GM21423 (cell line): ENCODE measurements around the gene HSPA1A.
"Not testable (repeated sequence)": the region's sequence is repeated elsewhere in the genome, so short reads cannot be mapped to it uniquely, and the experiment has no call there.

ENCODE experiments used
- ATAC-seq: cut with Tn5 transposase; IDR thresholded peaks from one replicate; pipeline ENCODE4 v1.9.1; 2021; ENCODE audit warnings: mild to moderate bottlenecking, moderate library complexity; ENCODE audit not compliant: unreplicated experiment

The HSPA1A gene

DNA sequence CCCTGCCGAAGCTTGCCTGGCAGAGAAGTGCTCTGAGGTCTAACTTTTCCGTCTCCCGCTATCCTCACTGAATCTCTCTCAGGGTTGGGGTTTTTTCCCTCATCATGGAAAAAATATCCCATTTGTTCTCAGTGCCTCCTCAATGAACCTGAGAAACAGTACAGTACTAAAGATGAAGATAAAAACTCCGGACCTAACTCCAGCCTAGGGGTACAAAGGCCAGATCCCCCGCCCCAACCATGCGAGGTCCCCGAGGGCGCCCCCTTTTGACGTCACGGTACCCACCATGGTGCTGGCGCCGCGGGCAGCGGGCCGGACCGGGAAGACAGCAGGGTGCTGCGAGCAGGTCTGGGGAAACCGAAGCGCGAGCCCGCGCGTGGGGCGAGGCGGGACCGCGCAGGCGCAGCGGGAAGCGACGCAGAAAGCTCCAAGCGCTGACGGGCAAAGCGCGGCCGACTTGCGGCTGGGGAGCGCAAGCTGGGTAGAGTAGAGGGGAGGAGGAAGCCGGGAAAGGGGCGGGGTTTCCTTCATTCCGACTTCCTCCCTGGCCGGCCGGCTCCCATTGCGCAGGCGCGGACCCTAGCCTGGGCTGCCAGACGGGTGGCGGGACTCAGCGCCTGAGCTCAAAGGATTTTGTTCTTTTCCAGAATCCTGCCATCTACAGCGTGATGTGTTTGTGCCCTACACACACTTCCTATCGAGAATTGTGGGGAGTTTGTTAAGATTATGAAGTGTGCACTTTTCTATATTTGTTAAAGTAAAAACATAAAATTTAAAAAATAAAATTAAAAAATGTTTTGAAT, 8.7 kb upstream of the HSPA1A start, which contains the start of gene LSM2:
Gene LSM2 (minus strand): TSS at position 497 of the 803 bp plus-strand sequence. CDS start 209 bp downstream, at position 288.
- peak; percentile 89 for ATAC-seq

DNA sequence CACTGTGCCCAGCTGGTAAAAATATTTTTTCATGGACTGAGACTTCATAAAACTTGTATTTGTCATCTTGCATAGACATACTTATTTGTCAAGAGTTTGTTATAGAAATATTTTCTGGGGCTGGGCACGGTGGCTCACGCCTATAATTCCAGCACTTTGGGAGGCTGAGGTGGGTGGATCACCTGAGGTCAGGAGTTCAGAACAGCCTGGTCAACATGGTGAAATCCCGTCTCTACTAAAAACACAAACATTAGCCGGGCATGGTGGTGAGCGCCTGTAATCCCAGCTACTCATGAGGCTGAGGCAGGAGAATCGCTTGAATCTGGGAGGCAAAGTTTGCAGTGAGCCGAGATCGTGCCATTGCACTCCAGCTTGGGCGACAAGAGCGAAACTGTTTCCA, 6.7 kb upstream of the HSPA1A start:
- not testable (repeated sequence) for ATAC-seq

DNA sequence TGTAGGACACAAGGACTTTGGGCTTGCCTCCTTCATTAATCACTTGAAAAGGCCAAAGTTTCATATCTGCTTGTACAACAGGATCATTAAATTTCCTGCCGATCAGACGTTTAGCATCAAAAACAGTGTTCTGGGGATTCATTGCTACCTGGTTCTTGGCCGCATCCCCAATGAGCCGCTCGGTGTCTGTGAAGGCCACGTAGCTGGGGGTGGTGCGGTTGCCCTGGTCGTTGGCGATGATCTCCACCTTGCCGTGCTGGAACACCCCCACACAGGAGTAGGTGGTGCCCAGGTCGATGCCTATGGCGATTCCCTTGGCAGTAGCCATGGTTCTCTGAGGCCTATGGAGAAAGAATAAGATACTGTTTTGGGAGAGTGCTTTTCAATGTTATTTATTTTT, 3.7 kb upstream of the HSPA1A start:
- ATAC-seq, result no peak

DNA sequence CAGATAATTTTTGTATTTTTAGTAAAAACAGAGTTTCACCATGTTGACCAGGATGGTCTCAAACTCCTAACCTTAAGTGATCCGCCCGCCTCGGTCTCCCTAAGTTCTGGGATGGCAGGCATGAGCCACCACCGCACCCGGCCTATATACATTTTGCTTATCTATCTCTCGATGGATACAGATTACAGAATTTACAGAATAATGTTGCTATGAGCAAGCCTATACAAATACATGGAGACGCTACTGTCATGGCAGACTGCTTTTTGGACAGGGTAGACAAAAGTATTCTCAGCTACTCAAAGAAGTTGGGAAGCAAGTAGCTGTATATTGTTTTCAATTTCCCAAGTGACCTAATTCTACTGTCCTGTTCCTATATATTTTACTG, 1.9 kb upstream of the HSPA1A start:
- ATAC-seq, result no peak

DNA sequence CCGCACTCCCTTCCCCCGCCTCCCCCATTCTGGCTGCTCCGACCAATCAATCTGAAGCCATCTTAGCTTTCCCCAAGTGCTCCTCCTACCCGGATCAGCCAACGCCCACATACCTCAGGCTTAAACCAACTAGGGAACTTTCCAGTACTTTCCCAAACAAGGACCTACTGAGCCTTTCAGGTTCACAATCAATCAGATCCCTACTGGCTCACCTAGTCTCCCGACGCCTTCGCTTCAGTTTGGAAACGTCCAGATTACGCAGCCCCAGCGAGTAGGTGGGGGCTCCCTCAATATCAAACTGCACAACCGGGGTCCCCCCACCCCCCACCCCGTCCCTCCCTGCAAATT, 692 bp upstream of the HSPA1A start:
- ATAC-seq, result peak; percentile 37

DNA sequence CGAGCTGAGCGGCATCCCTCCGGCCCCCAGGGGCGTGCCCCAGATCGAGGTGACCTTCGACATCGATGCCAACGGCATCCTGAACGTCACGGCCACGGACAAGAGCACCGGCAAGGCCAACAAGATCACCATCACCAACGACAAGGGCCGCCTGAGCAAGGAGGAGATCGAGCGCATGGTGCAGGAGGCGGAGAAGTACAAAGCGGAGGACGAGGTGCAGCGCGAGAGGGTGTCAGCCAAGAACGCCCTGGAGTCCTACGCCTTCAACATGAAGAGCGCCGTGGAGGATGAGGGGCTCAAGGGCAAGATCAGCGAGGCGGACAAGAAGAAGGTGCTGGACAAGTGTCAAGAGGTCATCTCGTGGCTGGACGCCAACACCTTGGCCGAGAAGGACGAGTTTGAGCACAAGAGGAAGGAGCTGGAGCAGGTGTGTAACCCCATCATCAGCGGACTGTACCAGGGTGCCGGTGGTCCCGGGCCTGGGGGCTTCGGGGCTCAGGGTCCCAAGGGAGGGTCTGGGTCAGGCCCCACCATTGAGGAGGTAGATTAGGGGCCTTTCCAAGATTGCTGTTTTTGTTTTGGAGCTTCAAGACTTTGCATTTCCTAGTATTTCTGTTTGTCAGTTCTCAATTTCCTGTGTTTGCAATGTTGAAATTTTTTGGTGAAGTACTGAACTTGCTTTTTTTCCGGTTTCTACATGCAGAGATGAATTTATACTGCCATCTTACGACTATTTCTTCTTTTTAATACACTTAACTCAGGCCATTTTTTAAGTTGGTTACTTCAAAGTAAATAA, 2.0 kb downstream of the HSPA1A start:
- not testable (repeated sequence) for ATAC-seq

DNA sequence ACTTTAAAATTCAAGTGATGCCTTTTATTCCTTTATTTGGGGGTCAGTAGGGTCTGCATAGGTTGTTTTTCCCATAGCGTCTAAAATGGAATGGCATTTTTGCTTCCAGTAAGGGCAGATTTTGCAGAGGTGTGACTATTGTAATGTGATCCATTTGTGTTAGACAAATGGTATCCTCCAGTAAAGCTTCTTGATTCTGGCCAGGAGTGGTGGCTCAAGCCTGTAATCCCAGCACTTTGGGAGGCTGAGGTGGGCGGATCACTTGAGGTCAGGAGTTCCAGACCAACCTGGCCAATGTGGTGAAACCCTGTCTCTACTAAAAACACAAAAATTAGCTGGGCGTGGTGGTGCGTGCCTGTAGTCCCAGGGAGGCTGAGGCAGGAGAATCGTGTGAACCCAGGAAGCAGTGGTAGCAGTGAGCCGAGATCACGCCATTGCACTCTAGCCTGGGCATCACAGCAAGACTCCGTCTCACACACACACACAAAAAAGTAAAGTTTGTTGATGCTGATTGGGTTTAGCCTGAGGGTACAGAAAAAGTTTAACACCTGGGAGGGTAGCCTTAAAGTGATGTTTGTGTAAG, 2.7 kb downstream of the HSPA1A start:
- ATAC-seq, result not testable (repeated sequence)

DNA sequence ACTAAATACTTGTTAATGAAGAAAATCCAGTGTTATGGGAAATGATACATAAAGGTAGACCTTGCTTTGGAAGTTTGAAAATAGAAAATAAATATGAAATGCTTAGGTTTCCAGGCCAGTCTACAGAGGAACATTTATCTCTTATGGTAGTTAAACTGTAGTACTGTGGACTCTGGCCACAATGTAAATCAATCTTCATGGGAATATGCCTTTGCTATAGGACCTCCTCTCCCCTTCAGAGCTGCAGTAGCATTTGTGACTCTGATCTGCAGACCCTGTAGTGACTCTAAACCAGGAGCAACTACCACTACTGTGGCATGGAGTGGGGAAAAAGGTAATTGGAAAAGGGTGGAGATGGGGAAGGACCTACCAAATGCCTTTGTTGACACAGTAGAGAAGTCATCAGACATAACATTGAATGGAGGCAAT, 4.5 kb downstream of the HSPA1A start:
- ATAC-seq, result no peak

DNA sequence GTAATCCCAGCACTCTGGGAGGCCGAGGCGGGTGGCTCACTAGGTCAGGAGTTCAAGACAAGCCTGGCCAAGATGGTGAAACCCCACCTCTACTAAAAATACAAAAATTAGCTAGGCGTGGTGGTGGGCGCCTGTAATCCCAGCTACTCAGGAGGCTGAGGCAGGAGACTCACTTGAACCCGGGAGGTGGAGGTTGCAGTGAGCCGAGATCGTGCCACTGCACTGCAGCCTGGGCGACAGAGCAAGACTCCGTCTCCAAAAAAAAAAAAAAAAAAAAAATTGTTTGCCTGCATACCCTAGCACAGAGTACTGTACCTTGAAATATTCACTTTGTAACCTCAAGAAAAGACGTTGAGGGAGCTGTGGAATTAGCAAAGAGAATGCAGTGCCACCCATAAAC, 5.1 kb downstream of the HSPA1A start:
- not testable (repeated sequence) for ATAC-seq

DNA sequence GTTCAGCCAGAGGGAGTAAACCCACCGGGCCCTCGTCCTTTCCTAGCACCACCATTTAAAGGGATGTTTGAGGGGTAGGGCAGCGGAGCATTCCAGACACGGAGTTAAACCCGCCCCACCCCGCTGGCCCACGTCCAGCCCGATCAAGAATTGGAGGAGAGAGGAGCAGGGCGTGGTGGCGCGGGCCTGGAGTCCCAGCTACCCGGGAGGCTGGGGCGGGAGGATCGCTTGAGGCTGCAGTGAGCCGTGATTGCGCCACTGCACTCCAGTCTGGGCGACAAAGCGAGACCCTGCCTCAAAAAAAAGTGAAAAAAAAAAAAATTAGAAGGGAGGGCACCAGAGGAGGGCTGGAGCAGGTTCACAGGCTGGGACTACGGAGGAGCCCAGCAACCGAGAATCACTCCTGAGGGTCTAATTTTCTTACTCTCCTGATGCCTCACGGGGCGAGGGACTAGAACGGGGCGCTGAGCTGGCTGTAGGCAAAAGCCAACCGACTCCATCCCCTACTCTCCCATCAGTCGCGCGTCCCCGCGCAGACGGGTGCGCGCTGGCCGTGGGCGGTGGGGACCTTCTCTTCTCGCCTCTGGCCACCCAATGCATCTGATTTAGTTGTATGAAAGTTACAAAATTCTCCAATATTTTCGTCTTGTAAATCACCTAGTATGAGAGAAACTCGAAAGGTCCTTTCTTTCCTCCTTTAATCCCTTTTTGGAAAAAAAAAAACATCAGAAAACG, 6.1 kb downstream of the HSPA1A start:
- peak; percentile 34 for ATAC-seq

DNA sequence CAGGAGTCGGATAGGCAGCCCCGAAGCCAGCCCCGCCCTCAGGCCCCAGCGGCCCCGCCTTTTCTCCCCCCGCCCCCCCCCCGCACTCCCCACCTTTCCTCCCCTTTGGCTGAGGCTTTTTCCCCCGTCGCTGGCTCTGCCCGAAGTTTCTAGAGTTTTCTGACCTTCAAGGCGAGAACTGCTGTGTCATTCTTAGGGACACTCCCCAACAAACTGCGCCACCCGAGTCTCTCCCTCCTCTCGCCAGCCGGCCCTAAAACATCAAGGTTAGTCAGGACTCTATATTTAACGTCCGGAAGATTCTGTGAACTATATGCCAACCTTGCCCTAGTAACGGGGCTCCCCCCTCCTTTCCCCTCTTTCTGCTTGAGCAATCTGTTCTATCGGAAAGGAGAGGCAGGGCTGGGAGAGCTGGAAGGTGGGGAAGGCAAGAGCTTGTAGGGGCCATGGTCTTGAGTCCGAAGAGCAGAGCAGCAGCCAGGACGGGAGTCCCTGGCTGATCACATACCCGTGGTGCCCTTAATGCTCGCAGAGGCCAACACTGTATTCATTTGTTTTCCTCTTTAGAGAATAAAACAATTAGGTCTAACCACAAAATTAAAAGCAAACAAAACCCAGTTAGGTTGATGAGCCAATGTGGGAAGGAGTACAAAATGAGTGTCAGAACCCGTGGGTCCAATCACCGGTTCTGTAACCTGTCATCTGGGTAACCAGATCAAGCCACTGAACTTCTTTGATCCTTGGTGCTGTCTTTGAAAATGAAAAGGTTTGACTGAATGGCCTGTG, 6.9 kb downstream of the HSPA1A start:
- ATAC-seq, result peak; percentile 47

DNA sequence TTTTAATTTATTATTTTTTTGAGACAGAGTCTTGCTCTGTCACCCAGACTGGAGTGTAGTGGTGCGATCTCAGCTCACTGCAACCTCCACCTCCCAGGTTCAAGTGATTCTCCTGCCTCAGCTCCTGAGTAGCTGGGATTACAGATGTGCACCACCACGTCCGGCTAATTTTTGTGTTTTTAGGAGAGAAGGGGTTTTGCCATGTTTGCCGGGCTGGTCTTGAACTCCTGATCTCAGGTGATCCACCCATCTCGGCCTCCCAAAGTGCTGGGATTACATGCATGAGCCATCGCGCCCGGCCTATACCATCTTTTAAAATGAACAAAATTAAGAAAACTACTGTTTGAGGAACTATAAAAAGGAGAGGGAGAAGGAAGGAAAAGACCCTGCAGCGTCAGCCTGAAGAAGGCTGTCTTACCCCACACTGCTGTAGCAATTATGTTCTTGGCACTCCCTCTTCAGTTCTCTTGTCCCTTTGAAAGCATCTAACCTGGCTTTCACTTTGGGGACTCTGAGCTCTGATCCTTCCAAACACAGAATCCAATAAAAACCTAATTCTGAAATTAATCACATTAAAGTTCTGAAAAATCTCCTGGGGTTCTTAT, 8.4 kb downstream of the HSPA1A start:
- not testable (repeated sequence) for ATAC-seq

DNA sequence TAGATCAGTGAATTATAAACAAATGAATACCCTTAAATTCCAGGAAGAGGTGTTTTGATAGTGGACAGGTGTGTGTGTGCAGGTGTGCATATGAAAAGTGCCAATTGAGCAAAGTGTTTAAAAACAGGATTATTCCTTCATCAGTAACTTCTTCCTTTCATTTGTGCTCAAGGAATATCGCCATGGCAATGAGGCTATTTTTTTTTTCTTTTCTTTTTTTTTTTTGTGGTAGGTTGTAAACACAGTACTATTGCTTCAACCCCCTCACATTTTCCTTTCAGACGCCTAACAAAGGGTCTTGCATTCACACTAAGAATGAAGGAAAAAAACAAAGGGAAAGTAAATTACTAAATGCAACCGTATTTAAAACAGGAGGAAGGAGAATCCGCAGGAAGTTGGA, 10.2 kb downstream of the HSPA1A start:
- ATAC-seq, result no peak

DNA sequence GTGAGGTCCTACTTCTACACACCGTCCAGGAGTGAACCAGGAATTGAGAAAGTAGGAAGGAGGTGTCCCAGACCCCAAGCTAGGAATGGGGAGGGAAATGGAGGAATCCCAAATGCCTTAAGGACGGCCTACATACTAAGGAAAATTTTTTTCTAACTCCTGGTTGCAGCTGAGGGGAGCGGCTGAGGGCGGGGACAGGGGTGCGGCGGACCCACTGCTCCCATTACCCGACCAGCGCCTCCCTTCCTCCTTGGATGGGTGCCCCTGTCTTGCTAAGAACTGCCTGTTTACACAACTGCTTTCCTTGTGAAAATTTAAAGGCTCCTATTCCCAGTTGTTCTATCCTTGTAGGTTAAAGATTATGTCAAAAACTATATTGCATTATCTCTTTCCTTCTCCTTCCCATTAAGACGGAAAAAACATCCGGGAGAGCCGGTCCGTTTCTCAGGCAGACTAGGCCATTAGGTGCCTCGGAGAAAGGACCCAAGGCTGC, 11.5 kb downstream of the HSPA1A start:
- no peak for ATAC-seq

DNA sequence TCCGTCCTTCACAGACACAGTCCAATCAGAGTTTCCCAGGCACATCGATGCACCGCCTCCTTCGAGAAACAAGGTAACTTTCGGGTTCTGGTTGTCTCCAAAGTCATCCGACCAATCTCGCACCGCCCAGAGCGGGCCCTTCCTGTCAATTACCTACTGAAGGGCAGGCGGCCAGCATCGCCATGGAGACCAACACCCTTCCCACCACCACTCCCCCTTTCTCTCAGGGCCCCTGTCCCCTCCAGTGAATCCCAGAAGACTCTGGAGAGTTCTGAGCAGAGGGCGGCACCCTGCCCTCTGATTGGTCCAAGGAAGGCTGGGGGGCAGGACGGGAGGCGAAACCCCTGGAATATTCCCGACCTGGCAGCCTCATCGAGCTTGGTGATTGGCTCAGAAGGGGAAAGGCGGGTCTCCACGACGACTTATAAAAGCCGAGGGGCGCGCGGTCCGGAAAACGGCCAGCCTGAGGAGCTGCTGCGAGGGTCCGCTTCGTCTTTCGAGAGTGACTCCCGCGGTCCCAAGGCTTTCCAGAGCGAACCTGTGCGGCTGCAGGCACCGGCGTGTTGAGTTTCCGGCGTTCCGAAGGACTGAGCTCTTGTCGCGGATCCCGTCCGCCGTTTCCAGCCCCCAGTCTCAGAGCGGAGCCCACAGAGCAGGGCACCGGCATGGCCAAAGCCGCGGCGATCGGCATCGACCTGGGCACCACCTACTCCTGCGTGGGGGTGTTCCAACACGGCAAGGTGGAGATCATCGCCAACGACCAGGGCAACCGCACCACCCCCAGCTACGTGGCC, 12.1 kb downstream of the HSPA1A start, which contains the start of gene HSPA1B:
Gene HSPA1B (plus strand): TSS at position 453 of the 794 bp plus-strand sequence. CDS start 213 bp downstream, at position 666.
- ATAC-seq, result peak; percentile 69

DNA sequence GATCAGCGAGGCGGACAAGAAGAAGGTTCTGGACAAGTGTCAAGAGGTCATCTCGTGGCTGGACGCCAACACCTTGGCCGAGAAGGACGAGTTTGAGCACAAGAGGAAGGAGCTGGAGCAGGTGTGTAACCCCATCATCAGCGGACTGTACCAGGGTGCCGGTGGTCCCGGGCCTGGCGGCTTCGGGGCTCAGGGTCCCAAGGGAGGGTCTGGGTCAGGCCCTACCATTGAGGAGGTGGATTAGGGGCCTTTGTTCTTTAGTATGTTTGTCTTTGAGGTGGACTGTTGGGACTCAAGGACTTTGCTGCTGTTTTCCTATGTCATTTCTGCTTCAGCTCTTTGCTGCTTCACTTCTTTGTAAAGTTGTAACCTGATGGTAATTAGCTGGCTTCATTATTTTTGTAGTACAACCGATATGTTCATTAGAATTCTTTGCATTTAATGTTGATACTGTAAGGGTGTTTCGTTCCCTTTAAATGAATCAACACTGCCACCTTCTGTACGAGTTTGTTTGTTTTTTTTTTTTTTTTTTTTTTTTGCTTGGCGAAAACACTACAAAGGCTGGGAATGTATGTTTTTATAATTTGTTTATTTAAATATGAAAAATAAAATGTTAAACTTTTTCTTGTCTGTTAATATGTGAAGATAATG, 14.4 kb downstream of the HSPA1A start:
- no peak for ATAC-seq

DNA sequence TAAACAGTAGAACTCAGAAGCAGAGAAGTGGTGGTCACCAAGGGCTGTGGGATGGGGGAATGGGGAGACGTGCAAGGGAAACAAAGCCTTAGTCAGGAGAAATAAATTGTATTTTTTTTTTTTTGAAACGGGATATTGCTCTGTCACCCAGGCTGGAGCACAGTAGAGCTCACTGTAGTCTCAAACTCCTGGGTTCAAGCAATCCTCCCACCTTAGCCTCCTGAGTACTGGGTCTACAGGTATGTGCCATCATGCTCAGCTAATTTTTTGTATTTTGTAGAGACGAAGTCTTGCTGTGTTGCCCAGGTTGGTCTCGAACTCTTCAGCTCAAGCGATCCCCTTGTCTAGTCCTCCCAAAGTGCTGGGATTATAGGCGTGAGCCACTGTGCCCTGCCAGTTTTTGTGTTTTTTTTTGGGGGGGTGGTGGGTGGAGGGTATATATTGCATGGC, 15.6 kb downstream of the HSPA1A start:
- no peak for ATAC-seq
